Gastroesophageal sphincter (tissue), 4 donors: ENCODE results near the gene NAGS. TPM values are rescaled to one million over a fixed set of nuclear protein-coding genes. Genes with fewer than 3 reads are reported as not detected.
"Not testable (repeated sequence)": the region's sequence is repeated elsewhere in the genome, so short reads cannot be mapped to it uniquely, and the experiment has no call there.

Experiments
- ATAC-seq: fragments of 150-250 bp; one replicate; pipeline ENCODE4 v1.9.1; 2016; ENCODE audit warnings: mild to moderate bottlenecking, moderate library complexity
- H3K27ac ChIP-seq, 4 donors: fragments of 200-600 bp; sonication (generic) in 3 of 4; 1 replicate in 3 of 4; 2 replicates in 1 of 4; pipeline ENCODE4 v1.5.1; 2016 to 2019
- H3K27me3 ChIP-seq: fragments of 200-600 bp; sonication (generic); one replicate; pipeline ENCODE4 v1.5.1; 2019
- H3K36me3 ChIP-seq, 2 donors: fragments of 200-600 bp; sonication (generic); one replicate each; pipeline ENCODE4 v1.5.1; 2019; ENCODE audit warnings: control low read depth in 1 of 2
- H3K4me1 ChIP-seq, 3 donors: fragments of 200-600 bp; sonication (generic); 1 replicate in 2 of 3; 2 replicates in 1 of 3; pipeline ENCODE4 v1.5.1; 2016 to 2019; ENCODE audit warnings: control low read depth in 2 of 3
- H3K4me3 ChIP-seq, 2 donors: fragments of 200-600 bp; sonication (generic); one replicate each; pipeline ENCODE4 v1.5.1; 2019; ENCODE audit warnings: mild to moderate bottlenecking in 1 of 2, moderate library complexity in 1 of 2
- H3K9me3 ChIP-seq, 3 donors: fragments of 200-600 bp; sonication (generic); one replicate each; pipeline ENCODE4 v1.5.1; 2017 to 2019; ENCODE audit warnings: control low read depth in 2 of 3
- EP300 ChIP-seq: sonication (generic); formaldehyde crosslinking; IDR thresholded peaks from one replicate; pipeline ENCODE4 v1.6.1; 2017; ENCODE audit warnings: antibody characterized with exemption, mild to moderate bottlenecking
- POLR2A ChIP-seq, 2 donors: fragments of 450-650 bp; IDR thresholded peaks; one replicate each; pipeline ENCODE4 v1.6.1; 2017; ENCODE audit warnings: antibody characterized with exemption in 2 of 2, mild to moderate bottlenecking in 2 of 2, moderate library complexity in 1 of 2
- POLR2AphosphoS5 ChIP-seq: sonication (generic); formaldehyde crosslinking; IDR thresholded peaks from one replicate; pipeline ENCODE4 v1.6.1; 2017; ENCODE audit warnings: antibody characterized with exemption
- WGBS, 2 donors: methylation state at CpG; one replicate each; pipeline ENCODE4 v1.1.5; 2018; ENCODE audit warnings: low coverage in 1 of 2; 5-methylcytosine and 5-hydroxymethylcytosine counted together
- total RNA-seq, 4 donors: library from RNA; depleted of rRNA; stranded (reverse); fragments of >200 nt; gene quantifications; one replicate each; pipeline ENCODE4 v1.1.0, GENCODE V29; 2016
- TF ChIP-seq, protein P1 (sequence below), 4 experiments: fragments of 200-600 bp in 2 of 4; fragments of 450-650 bp in 2 of 4; sonication (generic) in 1 of 4; IDR thresholded peaks; one replicate each; pipeline ENCODE4 v1.5.1; 2017 to 2019; ENCODE audit warnings: antibody characterized with exemption in 4 of 4, mild to moderate bottlenecking in 2 of 4, moderate library complexity in 2 of 4

Gene NAGS
- total RNA-seq, 4 donors from 2014 or later: 0.62 to 3.0 (median 1.0) TPM

DNA sequence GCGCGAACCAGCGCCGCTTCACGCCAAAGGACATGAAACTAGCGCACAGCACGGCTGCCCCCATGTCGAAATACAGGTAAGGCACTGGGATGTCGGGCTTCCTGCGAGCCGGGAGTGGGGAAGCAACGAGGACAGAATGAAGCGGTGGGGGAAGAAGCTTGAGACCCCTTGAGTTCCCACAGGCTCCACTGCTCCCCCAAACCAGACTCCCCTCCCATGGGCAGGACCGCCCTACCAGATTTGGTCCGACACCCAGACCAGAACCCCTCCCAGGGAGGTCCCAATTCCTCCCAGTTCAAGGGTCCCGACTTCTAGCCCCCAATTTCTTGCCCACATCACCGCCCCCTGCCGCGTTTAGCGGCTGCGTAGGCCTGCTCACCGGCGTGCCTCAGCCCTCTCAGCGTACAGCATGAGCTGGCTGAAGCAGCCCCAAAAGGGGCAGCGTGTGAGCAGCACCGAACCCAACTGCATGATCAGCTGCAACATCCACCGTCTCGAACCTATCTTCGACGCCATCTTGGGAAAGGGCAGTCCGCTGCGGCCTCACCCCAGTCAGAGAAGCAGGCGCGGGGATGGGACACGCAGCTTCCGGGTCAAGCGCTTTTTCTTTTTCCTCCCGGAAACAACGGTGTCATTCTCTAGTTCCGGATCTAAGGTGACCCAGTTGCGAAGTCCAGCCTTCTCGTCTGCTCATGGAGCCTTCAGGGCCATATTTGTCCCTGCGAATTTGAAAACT, 10.2 kb downstream of the NAGS start, which contains the start of gene TMEM101:
Gene TMEM101 (minus strand): TSS at position 527 of the 736 bp plus-strand sequence. CDS start 11 bp downstream, at position 516.
- 0% methylated on average over 24 of the region's 43 CpGs; no CpG with 5 or more reads in 1 of the 2 donors for WGBS, 2 donors
- Histone ChIP-seq H3K27ac (peak within 1 kb of the TSS; percentile 3 to 79 (median 77)), H3K4me1 (peaks cover 0 to 25% (median 0%) of the 10 kb centered on the region in 3 donors), H3K27me3 (no peaks in the 10 kb centered on the region), H3K36me3 (peaks cover 0 to 31% of the 10 kb centered on the region in 2 donors), H3K4me3 (peak within 1 kb of the TSS; percentile 69 to 79), H3K9me3 (no peaks in the 10 kb centered on the region)
- peak; percentile 97 for ATAC-seq
- TF ChIP-seq, protein P1, sequence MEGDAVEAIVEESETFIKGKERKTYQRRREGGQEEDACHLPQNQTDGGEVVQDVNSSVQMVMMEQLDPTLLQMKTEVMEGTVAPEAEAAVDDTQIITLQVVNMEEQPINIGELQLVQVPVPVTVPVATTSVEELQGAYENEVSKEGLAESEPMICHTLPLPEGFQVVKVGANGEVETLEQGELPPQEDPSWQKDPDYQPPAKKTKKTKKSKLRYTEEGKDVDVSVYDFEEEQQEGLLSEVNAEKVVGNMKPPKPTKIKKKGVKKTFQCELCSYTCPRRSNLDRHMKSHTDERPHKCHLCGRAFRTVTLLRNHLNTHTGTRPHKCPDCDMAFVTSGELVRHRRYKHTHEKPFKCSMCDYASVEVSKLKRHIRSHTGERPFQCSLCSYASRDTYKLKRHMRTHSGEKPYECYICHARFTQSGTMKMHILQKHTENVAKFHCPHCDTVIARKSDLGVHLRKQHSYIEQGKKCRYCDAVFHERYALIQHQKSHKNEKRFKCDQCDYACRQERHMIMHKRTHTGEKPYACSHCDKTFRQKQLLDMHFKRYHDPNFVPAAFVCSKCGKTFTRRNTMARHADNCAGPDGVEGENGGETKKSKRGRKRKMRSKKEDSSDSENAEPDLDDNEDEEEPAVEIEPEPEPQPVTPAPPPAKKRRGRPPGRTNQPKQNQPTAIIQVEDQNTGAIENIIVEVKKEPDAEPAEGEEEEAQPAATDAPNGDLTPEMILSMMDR (IDR thresholded peaks at IDR 0.05): peak in 1 of 4 experiments; percentile 20
- TF ChIP-seq EP300: no peak
- peak; percentile 75 for TF ChIP-seq POLR2AphosphoS5
- TF ChIP-seq POLR2A (IDR thresholded peaks at IDR 0.05): peak in 1 of 2 donors; percentile 21

DNA sequence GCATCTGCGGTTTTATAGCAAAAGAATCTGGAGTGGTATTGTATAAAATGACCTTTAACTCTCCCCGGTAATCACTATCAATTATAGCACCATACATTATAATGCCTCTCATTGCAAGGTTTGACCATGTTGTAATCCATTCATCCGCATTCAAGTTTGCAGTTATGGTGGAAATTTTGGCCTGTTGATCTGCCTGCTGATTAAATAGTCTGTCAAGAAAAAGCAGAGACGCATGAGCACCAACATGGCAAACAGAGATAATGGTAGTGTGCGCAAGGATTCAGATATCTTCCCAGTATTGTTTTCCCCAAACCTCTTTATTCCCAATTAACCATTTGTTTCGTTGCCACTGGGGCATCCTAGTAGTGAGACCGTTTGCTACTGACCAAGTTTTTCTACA, 16.8 kb downstream of the NAGS start:
- not testable (repeated sequence) for H3K4me1 ChIP-seq, ATAC-seq, H3K9me3 ChIP-seq, H3K27ac ChIP-seq, H3K27me3 ChIP-seq, H3K4me3 ChIP-seq
- whole genome bisulfite sequencing, 2 donors: 84 to 89% methylated on average over 5 to 7 of the region's 7 CpGs
- H3K36me3 ChIP-seq: peaks cover 0 to 28% of the 10 kb centered on the region in 2 donors

DNA sequence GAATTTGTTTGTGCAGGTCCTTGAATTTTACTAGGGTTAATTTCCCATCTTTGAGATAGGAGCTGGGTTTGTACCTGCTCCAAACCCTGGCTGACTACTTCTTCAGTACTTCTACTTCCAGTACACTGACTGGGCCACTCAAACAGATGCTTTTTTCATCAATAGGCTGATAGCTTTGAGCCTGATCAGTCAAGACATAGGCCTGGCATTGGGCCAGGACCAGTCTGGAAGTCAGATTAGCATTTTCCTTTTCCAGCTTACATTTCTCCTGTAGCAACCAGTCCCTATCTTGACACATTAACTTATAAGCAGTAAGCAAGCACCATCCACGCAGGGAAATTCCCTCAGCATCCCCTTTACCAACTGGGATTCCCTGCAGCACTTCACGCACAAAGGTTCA, 17.8 kb downstream of the NAGS start:
- 100% methylated on average over 1 to 2 of the region's 2 CpGs for WGBS, 2 donors
- peaks cover 0 to 30% of the 10 kb centered on the region in 2 donors for H3K36me3 ChIP-seq
- no peak overlapping the region for H3K4me3 ChIP-seq
- no peaks in the 10 kb centered on the region for H3K27me3 ChIP-seq
- no peak for ATAC-seq
- TF ChIP-seq POLR2A (IDR thresholded peaks at IDR 0.05) (no peak), EP300 (no peak), POLR2AphosphoS5 (no peak)
- TF ChIP-seq, protein P1 (IDR thresholded peaks at IDR 0.05): no peak
- H3K27ac ChIP-seq: no peak overlapping the region
- H3K9me3 ChIP-seq: no peaks in the 10 kb centered on the region
- no peaks in the 10 kb centered on the region for H3K4me1 ChIP-seq

DNA sequence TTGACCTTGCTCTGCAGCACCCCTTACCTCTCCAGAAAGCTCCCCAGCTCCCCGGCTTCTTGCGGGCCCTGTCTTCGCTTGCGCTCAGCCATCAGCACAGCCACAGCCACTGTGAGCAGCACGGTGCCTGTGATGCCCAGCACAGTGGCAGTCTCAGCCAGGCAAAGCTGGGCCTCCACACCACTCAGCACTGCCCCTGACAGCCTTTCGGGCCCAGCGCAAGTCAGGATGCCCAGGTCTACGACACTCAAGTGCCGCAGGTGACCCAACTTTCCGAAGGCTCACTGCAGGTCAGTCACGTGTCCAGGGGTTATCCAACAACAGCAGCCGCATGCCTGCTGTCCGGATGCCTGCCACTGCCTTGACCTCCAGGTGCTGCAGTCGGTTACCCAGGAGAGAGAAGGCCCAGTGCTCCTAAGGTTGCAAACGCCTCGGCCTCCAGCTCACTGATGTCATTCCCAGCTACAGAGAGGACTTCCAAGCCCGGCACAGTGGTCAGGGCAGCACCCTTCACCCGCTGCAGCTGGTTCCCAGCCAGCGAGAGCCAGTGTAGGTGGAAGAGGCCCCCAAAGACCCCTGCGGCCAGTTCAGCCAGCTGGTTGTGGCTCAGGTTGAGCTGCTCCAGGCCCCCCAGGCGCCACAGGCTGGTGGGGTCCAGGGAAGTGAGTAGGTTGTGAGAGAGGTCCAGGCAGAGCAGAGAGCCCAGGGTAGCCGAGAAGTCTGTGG, 19.3 kb downstream of the NAGS start:
- Histone ChIP-seq H3K27ac (no peak overlapping the region), H3K9me3 (no peaks in the 10 kb centered on the region), H3K4me1 (no peaks in the 10 kb centered on the region), H3K4me3 (no peak overlapping the region), H3K36me3 (peaks cover 0 to 43% of the 10 kb centered on the region in 2 donors), H3K27me3 (no peaks in the 10 kb centered on the region)
- no peak for ATAC-seq
- 89% methylated on average over 4 of the region's 22 CpGs; no CpG with 5 or more reads in 1 of the 2 donors for WGBS, 2 donors
- no peak for TF ChIP-seq POLR2A (IDR thresholded peaks at IDR 0.05)
- no peak for TF ChIP-seq POLR2AphosphoS5
- TF ChIP-seq, protein P1 (IDR thresholded peaks at IDR 0.05): no peak
- TF ChIP-seq EP300: no peak

DNA sequence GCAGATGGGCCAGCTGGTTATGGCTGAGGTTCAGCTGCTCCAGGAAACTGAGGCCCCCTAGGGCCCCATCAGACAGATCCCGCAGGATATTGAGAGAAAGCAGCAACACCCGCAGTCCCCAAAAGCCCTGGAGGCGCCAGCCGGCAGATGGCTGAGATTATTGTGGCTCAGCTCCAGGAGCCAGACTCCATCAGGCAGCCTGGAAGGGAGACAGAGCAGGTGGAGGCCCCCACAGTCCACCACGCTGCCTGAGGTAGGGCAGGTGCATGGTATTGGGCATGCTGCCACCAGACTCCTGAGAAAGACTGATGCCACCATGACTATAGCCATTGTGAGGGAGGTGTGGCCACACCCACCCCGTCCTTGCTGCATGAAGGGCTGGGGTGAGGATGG, 19.8 kb downstream of the NAGS start:
- Histone ChIP-seq H3K36me3 (peaks cover 0 to 46% of the 10 kb centered on the region in 2 donors), H3K27ac (no peak overlapping the region), H3K9me3 (no peaks in the 10 kb centered on the region), H3K4me3 (no peak overlapping the region), H3K27me3 (no peaks in the 10 kb centered on the region), H3K4me1 (no peaks in the 10 kb centered on the region)
- ATAC-seq: no peak
- 67% methylated on average over 1 of the region's 6 CpGs; no CpG with 5 or more reads in 1 of the 2 donors for WGBS, 2 donors
- TF ChIP-seq POLR2AphosphoS5: no peak
- no peak for TF ChIP-seq EP300
- TF ChIP-seq POLR2A (IDR thresholded peaks at IDR 0.05): no peak
